Measurements from ENCODE around the gene C20orf141. TPM values are rescaled to one million over a fixed set of nuclear protein-coding genes. Genes with fewer than 3 reads are reported as not detected.
"Not testable (repeated sequence)": the region's sequence is repeated elsewhere in the genome, so short reads cannot be mapped to it uniquely, and the experiment has no call there.

C20orf141 gene
- total RNA-seq, 3 donors from 2014 or later (not counting 1 experiment from before 2014, with no cell fraction given): not detected

DNA sequence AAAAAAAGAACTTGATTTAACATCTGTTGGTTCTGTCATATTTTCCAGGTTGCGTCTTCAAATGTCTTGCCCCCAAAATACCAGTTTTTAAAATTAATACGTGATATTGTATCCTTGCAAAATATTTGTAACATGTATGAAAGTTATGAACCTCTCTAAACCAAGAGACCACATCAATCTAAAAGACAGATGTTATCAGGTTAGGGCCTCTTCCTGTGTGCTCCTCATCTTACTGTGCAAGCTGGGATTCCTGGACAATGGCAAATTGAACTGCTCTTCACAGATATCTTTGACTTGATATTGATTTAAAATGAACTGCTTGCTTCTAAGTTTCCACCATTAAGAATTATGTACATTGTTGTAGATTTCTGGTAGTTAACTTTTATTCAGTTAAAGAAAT is 11.0 kb downstream of the C20orf141 start:
- peaks cover 19% of the 10 kb centered on the region for H3K4me1 ChIP-seq (ENCODE audit: control insufficient read depth, insufficient read depth, low read length)
- no CpG with 5 or more reads among the region's 2 CpGs for WGBS (ENCODE audit: insufficient coverage)
- DNase-seq: peak in 1 of 2 donors; percentile 51
- no peaks in the 10 kb centered on the region for H3K36me3 ChIP-seq (ENCODE audit: control insufficient read depth, insufficient read depth, low read length)
- Mint-ChIP-seq H3K4me3 (peak overlapping the region; percentile 35), H3K27ac (no peak overlapping the region), H3K36me3 (no peaks in the 10 kb centered on the region), H3K9me3 (no peaks in the 10 kb centered on the region), H3K4me1 (peaks cover 13 to 27% of the 10 kb centered on the region in 2 donors), H3K27me3 (ENCODE audit: low read depth in 2 of 2) (peaks cover 9 to 31% of the 10 kb centered on the region in 2 donors)
- intact Hi-C loops (cut with micrococcal nuclease): no loop called here
- H3K9me3 ChIP-seq (ENCODE audit: control insufficient read depth, insufficient read depth, low read length): no peaks in the 10 kb centered on the region
- ATAC-seq: no peak
- no peak overlapping the region for H3K4me3 ChIP-seq (ENCODE audit: low read length)
- peaks cover 9% of the 10 kb centered on the region for H3K27me3 ChIP-seq (ENCODE audit: control insufficient read depth, insufficient read depth, low read length)
- TF ChIP-seq, protein P1, sequence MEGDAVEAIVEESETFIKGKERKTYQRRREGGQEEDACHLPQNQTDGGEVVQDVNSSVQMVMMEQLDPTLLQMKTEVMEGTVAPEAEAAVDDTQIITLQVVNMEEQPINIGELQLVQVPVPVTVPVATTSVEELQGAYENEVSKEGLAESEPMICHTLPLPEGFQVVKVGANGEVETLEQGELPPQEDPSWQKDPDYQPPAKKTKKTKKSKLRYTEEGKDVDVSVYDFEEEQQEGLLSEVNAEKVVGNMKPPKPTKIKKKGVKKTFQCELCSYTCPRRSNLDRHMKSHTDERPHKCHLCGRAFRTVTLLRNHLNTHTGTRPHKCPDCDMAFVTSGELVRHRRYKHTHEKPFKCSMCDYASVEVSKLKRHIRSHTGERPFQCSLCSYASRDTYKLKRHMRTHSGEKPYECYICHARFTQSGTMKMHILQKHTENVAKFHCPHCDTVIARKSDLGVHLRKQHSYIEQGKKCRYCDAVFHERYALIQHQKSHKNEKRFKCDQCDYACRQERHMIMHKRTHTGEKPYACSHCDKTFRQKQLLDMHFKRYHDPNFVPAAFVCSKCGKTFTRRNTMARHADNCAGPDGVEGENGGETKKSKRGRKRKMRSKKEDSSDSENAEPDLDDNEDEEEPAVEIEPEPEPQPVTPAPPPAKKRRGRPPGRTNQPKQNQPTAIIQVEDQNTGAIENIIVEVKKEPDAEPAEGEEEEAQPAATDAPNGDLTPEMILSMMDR (IDR thresholded peaks at IDR 0.05): no peak
- H3K27ac ChIP-seq (ENCODE audit: low read length): no peak overlapping the region

DNA sequence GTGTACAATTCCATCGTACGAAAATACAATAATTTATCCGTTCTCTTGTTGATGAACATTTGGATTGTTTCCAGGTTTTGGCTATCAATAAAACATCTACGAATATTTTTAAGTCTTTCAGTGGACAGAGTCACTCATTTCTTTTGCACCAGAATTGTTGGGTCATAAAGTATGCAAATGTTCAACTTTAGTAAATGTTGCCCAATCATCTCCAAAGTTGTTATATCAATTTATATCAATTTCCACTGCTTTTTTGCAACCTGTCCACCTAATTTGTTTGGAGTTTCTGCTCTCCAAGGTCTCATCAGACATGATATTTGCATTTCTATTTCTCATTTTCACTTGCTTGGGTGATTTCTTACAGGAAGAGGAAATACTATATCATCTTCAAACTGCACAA is 11.9 kb downstream of the C20orf141 start:
- H3K27ac ChIP-seq (ENCODE audit: low read length): no peak overlapping the region
- H3K4me3 ChIP-seq (ENCODE audit: low read length): no peak overlapping the region
- Mint-ChIP-seq H3K36me3 (no peaks in the 10 kb centered on the region), H3K9me3 (no peaks in the 10 kb centered on the region), H3K27me3 (ENCODE audit: low read depth in 2 of 2) (peaks cover 8 to 31% of the 10 kb centered on the region in 2 donors), H3K27ac (no peak overlapping the region), H3K4me1 (peaks cover 10 to 22% of the 10 kb centered on the region in 2 donors), H3K4me3 (no peak overlapping the region)
- no peak for ATAC-seq
- H3K27me3 ChIP-seq (ENCODE audit: control insufficient read depth, insufficient read depth, low read length): peaks cover 9% of the 10 kb centered on the region
- H3K36me3 ChIP-seq (ENCODE audit: control insufficient read depth, insufficient read depth, low read length): no peaks in the 10 kb centered on the region
- no peak for DNase-seq
- no peaks in the 10 kb centered on the region for H3K9me3 ChIP-seq (ENCODE audit: control insufficient read depth, insufficient read depth, low read length)
- intact Hi-C loops (cut with micrococcal nuclease): no loop called here
- peaks cover 10% of the 10 kb centered on the region for H3K4me1 ChIP-seq (ENCODE audit: control insufficient read depth, insufficient read depth, low read length)
- 100% methylated on average over 1 of the region's 4 CpGs for WGBS (ENCODE audit: insufficient coverage)
- TF ChIP-seq, protein P1 (IDR thresholded peaks at IDR 0.05): no peak

DNA sequence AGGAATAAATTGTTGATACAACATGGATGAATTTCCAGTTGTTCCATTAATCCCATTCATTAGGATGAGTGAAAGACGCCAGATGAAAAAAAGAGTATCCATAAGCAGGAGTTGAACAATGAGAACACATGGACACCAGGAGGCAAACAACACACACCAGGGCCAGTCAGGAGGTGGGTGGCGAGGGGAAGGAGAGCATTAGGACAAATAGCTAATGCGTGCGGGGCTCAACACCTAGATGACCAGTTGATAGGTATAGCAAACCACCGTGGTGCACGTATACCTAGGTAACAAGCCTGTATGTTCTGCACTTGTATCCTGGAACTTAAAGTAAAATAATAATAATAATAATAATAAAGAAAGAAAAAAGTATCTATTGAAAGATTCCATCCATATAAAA is 14.6 kb downstream of the C20orf141 start:
- H3K27me3 ChIP-seq (ENCODE audit: control insufficient read depth, insufficient read depth, low read length): peaks cover 9% of the 10 kb centered on the region
- H3K36me3 ChIP-seq (ENCODE audit: control insufficient read depth, insufficient read depth, low read length): no peaks in the 10 kb centered on the region
- Mint-ChIP-seq H3K9me3 (no peaks in the 10 kb centered on the region), H3K4me3 (no peak overlapping the region), H3K36me3 (no peaks in the 10 kb centered on the region), H3K27me3 (ENCODE audit: low read depth in 2 of 2) (peaks cover 6 to 31% of the 10 kb centered on the region in 2 donors), H3K4me1 (peaks cover 5 to 16% of the 10 kb centered on the region in 2 donors), H3K27ac (no peak overlapping the region)
- DNase-seq (no peak), ATAC-seq (no peak)
- TF ChIP-seq, protein P1 (IDR thresholded peaks at IDR 0.05): no peak
- no peak overlapping the region for H3K27ac ChIP-seq (ENCODE audit: low read length)
- H3K9me3 ChIP-seq (ENCODE audit: control insufficient read depth, insufficient read depth, low read length): no peaks in the 10 kb centered on the region
- intact Hi-C loops (cut with micrococcal nuclease): no loop called here
- 98% methylated on average over 3 of the region's 6 CpGs for WGBS (ENCODE audit: insufficient coverage)
- peaks cover 5% of the 10 kb centered on the region for H3K4me1 ChIP-seq (ENCODE audit: control insufficient read depth, insufficient read depth, low read length)
- H3K4me3 ChIP-seq (ENCODE audit: low read length): no peak overlapping the region

DNA sequence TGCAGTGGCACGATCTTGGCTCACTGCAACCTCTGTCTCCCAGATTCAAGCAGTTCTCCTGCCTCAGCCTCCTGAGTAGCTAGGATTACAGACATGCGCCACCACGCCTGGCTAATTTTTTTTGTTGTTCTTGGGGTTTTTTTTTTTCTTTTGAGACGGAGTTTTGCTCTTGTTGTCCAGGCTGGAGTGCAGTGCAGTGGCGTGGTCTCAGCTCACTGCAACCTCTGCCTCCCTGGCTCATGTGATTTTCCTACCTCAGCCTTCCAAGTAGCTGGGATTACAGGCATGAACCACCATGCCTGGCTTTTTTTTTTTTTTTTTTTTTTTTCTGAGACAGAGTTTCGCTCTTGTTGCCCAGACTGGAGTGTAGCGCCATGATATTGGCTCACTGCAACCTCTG is 16.4 kb downstream of the C20orf141 start:
- H3K4me1 ChIP-seq (ENCODE audit: control insufficient read depth, insufficient read depth, low read length); H3K9me3 Mint-ChIP-seq; intact Hi-C loops (cut with micrococcal nuclease); DNase-seq; ATAC-seq; H3K9me3 ChIP-seq (ENCODE audit: control insufficient read depth, insufficient read depth, low read length); H3K27ac Mint-ChIP-seq; H3K4me1 Mint-ChIP-seq; H3K4me3 ChIP-seq (ENCODE audit: low read length); H3K27me3 ChIP-seq (ENCODE audit: control insufficient read depth, insufficient read depth, low read length); H3K36me3 Mint-ChIP-seq; H3K4me3 Mint-ChIP-seq; H3K27ac ChIP-seq (ENCODE audit: low read length); H3K36me3 ChIP-seq (ENCODE audit: control insufficient read depth, insufficient read depth, low read length): not testable (repeated sequence)
- H3K27me3 Mint-ChIP-seq (ENCODE audit: low read depth in 2 of 2): peaks cover 6 to 25% of the 10 kb centered on the region in 2 donors
- WGBS (ENCODE audit: insufficient coverage): 94% methylated on average over 7 of the region's 7 CpGs

All from natural killer cell (primary cell).